Measurements from ENCODE around the gene CDC42BPA. TPM values are rescaled to one million over a fixed set of nuclear protein-coding genes. Genes with fewer than 3 reads are reported as not detected.

The CDC42BPA gene
- total RNA-seq, 1 experiment from 2014 or later = 25.2 TPM

GRCh38 chr1:226964611-226965486 lies 353.4 kb downstream of the CDC42BPA start (continued):
- TF ChIP-seq ATF2 (CRISPR knock-in tag; IDR thresholded peaks at IDR 0.05; ENCODE audit: borderline replicate concordance, low read depth) = no peak
- TF ChIP-seq USF2 (CRISPR knock-in tag; IDR thresholded peaks at IDR 0.05) = no peak
- no peak for TF ChIP-seq TEAD1 (CRISPR knock-in tag; IDR thresholded peaks at IDR 0.05)
- TF ChIP-seq NR1H2 (CRISPR knock-in tag; IDR thresholded peaks at IDR 0.05) = no peak

GRCh38 chr1:226964068-226964425 lies 354.2 kb downstream of the CDC42BPA start:
- DNase-seq (ENCODE audit: low spot score) (no peak), ATAC-seq (no peak)
- POLR2A ChIA-PET = no interaction called here
- TF ChIP-seq NFYB (CRISPR knock-in tag; conservative IDR thresholded peaks at IDR 0.05; ENCODE audit: low read depth) (no peak), MLX (CRISPR knock-in tag; IDR thresholded peaks at IDR 0.05) (no peak)
- peaks cover 6% of the 10 kb centered on the region for H3K9me3 Mint-ChIP-seq
- peaks cover 10% of the 10 kb centered on the region for H3K36me3 Mint-ChIP-seq
- CTCF ChIA-PET = no interaction called here
- H3K27ac Mint-ChIP-seq = peak overlapping the region; percentile 34
- no peaks in the 10 kb centered on the region for H3K4me1 Mint-ChIP-seq
- H3K4me3 Mint-ChIP-seq = no peak overlapping the region
- H3K27me3 Mint-ChIP-seq (ENCODE audit: low read depth) = no peaks in the 10 kb centered on the region

- Mint-ChIP-seq H3K36me3 (peaks cover 19% of the 10 kb centered on the region), H3K9me3 (peaks cover 14% of the 10 kb centered on the region), H3K27me3 (ENCODE audit: low read depth) (no peaks in the 10 kb centered on the region), H3K4me3 (no peak overlapping the region), H3K4me1 (no peaks in the 10 kb centered on the region), H3K27ac (no peak overlapping the region)
- no peak for DNase-seq (ENCODE audit: low spot score)
- no peak for ATAC-seq
- POLR2A ChIA-PET = no interaction called here
- CTCF ChIA-PET = no interaction called here
- no peak for TF ChIP-seq USF2 (CRISPR knock-in tag; IDR thresholded peaks at IDR 0.05)
- TF ChIP-seq ZNF219 (CRISPR knock-in tag; IDR thresholded peaks at IDR 0.05; ENCODE audit: borderline replicate concordance) = no peak
- no peak for TF ChIP-seq HMGA2 (CRISPR knock-in tag; IDR thresholded peaks at IDR 0.05)
- TF ChIP-seq TEAD1 (CRISPR knock-in tag; IDR thresholded peaks at IDR 0.05) = no peak
- TF ChIP-seq PRDM15 (CRISPR knock-in tag; IDR thresholded peaks at IDR 0.05) = no peak
- no peak for TF ChIP-seq ZNF232 (CRISPR knock-in tag; IDR thresholded peaks at IDR 0.05)
- no peak for TF ChIP-seq CDX4 (CRISPR knock-in tag; IDR thresholded peaks at IDR 0.05; ENCODE audit: borderline replicate concordance)
- no peak for TF ChIP-seq OVOL2 (CRISPR knock-in tag; IDR thresholded peaks at IDR 0.05; ENCODE audit: borderline replicate concordance)
- TF ChIP-seq ZMAT4 (CRISPR knock-in tag; IDR thresholded peaks at IDR 0.05) = no peak
- TF ChIP-seq USF1 (CRISPR knock-in tag; IDR thresholded peaks at IDR 0.05) = no peak
- no peak for TF ChIP-seq NFYB (CRISPR knock-in tag; conservative IDR thresholded peaks at IDR 0.05; ENCODE audit: low read depth)
- no peak for TF ChIP-seq GRHL2 (CRISPR knock-in tag; IDR thresholded peaks at IDR 0.05; ENCODE audit: insufficient replicate concordance, severe bottlenecking)
- no peak for TF ChIP-seq JUN (CRISPR knock-in tag; IDR thresholded peaks at IDR 0.05)
- TF ChIP-seq PREB (CRISPR knock-in tag; IDR thresholded peaks at IDR 0.05; ENCODE audit: borderline replicate concordance) = no peak
- no peak for TF ChIP-seq CBFB (CRISPR knock-in tag; IDR thresholded peaks at IDR 0.05; ENCODE audit: low read depth)
Measured at GRCh38 chr1:226962421-226963391, 355.6 kb downstream of the CDC42BPA start.
